NCI-H128 (cell line): ENCODE data around the gene COL1A1.

ENCODE experiments used
- DNase-seq: peaks from one replicate; lab custom pipeline; 2025; ENCODE audit not compliant: unreplicated experiment; lab: John Stamatoyannopoulos, UW

Gene COL1A1

DNA sequence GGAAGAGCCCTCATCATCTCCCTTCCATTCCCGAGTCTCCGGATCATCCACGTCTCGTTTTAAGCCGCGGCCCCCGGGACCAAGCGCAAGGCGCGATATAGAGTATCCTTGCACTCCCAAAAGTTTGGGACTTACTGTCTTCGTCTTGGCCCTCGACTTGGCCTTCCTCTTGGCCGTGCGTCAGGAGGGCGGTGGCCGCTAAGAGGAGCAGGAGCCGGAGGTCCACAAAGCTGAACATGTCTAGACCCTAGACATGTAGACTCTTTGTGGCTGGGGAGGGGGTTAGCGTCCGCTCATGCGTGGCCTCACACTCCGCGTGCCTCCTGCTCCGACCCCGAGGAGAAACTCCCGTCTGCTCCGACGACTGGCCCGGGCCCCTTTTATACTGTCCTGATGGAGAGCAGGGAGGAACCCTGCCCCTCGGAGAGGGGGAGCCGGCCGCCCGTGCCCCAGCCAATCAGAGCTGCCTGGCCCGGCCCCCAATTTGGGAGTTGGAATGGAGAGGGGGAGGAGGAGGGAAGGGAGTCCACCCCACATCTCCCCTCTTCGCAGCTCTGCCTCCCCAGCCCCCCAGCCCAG, at the start of gene COL1A1:
TSS of gene COL1A1 (minus strand) at position 356 of the 579 bp plus-strand sequence. CDS start at position 238, 118 bp downstream.
- DNase-seq: no peak

DNA sequence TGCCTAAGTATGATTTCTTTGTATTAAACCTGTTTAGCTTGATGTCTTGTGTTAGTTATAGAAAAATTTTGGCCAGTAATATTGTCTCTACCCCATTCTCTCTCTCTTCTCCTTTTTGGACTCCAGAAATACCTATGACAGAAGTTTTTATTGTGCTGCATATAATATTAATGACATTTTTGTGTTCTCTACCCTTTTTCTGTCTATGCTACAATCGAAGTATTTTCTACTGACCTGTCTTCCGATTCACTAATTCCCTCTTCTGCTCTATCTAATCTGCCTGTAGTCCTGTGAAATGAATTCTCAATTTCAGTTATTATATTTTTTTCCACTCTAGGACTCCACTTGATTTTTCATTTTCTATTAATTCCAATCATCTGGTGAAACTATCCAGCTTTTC, 46.8 kb upstream of the COL1A1 start:
- no peak for DNase-seq

DNA sequence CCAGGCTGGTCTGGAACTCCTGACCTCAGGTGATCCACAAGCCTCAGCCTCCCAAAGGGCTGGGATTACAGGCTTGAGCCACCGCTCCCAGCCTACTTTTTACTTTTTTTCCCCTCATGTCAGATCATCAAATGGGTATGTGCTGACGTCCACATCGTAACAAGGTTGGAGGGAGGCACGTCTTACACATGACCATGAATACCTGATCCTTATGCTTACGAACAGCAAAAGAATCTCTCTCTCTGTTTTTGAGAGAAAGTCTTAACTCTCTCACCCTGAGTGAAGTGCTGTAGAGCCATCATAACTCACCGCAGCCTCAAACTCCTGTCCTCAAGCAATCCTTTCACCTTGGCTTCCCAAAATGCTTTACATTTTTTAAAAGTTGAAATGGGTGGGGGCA, 43.3 kb upstream of the COL1A1 start:
- DNase-seq: no peak

DNA sequence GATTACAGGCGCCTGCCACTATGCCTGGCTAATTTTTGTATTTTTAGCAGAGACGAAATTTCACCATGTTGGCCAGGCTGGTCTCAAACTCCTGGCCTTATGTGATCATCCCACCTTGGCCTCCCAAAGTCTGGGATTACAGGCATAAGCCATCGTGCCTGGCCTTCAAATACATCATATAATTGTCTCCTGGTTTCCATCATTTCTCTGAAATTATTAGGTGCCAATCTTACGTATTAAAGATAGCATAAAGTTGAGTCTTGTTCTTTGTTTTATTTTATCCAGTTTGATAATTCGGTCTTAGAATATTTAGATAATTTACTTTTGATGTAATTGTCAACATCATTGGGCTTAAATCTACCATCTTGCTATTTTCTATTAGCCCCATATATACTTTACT, 40.0 kb upstream of the COL1A1 start:
- no peak for DNase-seq

DNA sequence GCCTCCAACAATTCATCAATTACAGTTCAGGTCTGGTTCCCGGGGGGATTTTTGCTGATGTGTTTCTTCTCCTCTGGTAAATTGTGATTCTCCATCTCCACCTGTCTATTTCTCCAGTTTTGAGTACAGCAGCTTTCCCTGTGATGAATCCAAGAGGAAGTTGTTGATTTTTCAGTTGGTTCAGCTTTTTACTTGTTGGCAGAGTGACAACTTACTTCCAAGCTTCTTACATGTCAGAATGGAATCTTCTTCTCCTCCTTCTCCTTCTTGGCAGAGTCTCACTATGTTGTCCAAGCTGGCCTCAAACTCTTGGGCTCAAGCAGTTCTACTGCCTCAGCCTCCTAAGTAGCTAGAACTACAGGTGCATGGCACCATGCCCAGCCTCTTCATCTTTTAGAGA, 39.4 kb upstream of the COL1A1 start:
- no peak for DNase-seq

DNA sequence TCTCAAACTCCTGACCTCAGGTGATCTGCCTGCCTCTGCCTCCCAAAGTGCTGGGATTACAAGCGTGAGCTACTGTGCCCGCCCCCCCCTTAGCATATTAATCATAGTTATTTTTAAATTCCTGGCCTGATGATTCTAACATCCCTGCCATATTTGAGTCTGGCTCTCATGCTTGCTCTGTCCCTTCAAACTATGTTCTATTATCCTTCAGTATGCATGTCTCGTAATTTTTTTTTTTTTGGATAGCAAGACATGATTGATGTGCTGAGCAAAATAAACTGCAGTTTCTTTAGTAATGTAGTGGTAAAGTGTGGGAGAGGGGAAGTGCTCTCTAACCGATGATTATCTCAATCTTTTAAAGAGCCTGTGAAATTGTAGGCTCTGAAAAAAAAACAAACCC, 38.5 kb upstream of the COL1A1 start:
- no peak for DNase-seq

DNA sequence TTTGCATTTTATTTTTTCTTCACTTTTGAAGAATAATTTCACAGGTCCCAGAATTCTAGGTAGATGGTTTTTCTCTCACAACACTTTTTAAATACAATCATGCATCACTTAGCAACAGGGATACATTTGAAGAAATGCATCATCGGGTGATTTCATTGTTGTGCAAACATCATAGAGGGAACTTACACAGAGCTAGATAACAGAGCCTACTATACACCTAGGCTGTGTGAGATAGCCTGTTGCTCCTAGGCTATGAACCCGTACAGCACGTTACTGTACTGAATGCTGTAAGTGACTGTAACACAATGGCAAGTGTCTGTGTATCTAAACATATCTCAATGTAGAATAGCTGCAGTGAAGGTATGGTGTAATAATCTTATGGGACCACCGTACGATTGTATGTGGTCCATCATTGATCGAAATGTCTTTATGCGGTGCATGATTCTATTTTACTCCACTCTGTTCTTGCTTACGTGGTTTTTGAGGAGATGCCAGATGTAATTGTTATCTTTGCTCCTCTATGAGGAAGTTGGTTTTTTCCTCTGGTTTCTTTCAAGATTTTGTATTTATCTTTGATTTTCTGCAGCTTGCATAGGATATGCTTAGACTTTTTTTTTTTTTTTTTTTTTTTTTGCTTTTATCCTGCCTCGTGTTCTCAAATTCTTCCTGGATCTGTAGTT, 37.3 kb upstream of the COL1A1 start:
- no peak for DNase-seq

DNA sequence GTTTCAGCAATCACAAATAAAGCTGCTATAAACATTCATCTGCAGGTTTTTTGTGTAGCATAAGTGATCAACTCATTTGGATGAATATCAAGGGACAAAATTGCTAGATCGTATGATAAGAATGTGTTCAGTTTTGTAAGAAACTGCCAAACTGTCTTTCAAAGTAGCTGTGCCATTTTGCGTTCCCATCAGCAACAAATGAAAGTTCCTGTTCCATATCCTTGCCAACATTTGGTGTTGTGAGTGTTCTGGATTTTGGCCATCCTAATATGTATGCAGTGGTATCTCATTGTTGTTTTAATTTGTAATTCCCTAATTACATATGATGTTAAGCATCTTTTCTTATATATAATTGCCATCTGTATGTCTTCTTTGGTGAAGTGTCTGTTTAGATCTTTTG, 36.5 kb upstream of the COL1A1 start:
- no peak for DNase-seq

DNA sequence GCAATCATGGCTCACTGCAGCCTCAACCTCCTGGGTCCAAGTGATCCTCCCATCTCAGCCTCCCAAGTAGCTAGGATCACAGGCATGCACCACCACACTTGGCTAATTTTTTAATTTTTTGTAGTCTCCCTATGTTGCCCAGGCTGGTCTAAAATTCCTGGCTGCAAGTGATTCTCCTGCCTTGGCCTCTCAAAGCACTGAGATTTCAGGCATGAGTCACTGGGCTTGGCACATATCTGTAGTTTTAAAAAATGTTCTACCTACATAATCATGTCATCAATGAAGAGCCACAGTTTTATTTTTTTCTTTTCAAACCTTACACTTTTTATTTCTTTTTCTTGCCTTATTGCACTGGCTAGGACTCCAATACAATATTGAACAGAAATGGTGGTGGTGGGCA, 33.1 kb upstream of the COL1A1 start:
- DNase-seq: no peak

DNA sequence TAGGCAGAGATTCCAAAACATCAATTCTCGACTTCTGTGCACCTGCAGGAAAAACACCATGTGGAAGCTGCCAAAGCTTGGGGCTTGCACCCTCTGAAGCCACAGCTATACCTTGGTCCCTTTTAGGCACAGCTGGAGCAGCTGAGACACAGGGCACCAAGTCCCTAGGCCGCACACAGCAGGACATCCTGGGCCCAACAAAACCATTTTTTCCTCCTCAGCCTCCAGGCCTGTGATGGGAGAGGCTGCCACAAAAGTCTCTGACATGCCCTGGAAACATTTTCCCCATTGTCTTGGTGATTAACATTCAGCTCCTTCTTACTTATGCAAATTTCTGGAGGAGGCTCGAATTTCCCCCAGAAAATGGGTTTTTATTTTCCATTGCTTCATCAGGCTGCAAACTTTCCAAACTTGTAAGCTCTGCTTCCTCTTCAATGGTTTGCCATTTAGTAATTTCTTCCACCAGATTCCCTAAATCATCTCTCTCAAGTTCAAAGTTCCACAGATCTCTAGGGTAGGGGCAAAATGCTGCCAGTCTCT, 24.3 kb upstream of the COL1A1 start:
- no peak for DNase-seq

DNA sequence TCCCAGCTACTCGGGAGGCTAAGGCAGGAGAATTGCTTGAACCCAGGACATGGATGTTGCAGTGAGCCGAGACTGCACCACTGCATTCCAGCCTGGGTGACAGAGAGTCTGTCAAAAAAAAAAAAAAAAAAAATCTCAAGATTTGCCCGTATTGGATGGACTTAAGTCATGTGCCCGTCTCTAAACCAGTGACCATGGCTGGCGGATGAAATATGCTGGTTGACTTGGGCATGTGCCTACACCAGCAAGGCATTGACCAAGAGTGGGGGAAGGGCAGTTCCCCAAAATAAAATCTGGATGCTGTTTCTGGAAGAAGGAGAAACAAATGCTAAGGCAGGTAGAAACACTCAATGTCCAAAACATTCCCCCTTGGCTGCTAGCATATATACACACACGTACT, 21.5 kb upstream of the COL1A1 start:
- no peak for DNase-seq

DNA sequence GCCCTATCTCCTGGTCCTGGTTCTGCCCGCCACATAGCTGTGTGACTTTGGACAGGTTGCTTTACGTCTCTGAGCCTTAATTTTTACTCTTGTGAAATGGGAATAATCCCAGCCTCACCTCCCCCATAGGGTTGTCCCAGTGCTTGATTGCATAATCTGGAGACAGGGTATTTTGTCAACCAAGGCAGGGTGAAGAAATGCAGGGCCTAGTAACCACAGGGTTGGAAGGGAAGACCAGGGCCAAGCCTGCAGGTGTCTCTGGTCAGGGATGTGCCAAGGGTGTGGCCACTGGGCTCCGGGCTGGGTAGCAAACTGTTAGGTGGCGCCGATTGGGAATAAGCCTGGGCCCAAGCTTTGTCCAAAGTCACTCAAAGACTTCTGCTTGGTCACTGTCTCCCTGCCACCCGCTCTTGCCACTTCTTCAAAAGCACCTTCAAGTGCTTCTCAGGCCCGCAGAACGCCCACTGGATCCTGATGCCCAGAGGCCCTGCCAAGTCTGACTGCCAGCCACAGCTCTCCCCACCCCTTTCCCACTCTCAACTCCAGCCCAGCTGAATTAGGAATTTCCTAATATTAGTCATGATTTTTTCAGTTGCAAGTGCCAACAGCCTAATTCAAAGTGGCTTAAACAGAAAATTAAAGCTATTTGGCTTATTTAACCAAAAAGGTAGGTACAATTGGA, 20.6 kb upstream of the COL1A1 start:
- no peak for DNase-seq

DNA sequence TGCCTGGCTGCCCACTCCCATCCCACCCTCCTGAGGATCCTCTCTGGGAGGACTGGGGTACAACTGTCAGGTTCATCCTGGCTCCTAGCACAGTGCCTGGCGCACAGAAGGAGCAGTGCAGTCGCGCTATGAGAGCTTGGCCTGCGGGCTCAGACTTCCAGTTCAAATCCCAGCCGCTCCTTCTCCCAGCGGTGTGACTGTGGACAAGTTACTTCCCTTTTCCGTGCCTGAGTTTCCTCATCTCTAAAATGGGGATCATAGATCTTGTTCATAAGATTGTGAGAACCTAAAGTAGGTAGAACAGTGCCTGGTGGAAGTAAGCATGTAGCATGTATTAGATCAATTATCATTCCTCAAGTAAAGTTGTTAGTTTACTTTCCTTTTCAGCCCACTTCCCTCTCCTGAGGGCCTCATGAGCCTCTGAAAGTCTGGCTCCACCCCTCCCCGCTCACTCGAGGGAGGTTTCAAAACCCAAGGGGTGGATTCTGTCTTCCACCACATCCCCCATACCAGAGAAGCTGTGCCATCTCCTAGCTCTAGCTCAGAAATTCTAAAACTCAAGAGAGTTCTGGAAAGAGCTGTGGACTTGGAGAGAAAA, 19.9 kb upstream of the COL1A1 start:
- DNase-seq: no peak

DNA sequence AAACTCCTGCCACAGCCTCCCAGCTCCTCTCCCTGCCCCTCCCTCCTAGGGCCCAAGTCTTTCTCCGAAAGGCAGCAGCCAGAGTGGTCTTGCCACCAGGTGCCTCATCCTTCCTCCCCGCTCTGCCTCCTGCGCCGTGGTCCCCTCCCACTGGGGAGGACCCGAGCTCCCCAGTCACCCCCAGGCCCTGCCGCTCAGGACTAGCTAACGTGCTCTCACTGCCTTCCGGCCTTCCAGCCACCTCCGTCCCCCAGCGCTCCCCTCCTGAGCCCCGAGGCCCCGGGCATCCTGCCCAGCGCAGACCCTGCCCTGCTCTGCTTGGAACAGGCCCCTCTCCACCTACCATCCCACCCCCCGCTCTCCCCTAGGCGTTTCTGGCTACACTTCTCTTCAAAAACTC, 19.4 kb upstream of the COL1A1 start:
- no peak for DNase-seq

DNA sequence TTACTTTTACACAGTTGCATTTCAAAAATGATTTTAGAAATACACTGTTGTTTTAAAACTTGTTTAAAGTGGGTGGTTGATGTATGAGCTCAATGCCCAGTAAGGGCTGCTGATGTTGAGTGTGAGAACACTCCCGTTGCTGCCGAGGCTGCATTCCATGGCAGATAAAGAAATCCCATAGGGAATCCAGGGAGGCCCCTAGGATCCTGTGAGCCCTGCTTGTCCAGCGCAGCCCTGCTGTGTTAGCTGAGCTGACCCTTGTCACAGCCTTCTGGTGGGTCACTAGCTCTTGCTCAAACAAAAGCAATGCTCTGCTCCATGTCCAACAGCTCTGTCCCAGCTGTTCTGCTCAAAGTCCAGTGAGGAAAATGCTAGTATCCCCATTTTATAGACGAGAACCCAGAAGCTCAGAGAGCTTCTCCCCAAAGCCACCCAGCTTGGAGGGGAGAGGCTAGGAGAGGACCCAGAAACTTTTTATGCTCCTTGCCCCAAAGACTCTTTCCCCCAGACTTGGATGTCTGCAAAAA, 18.6 kb upstream of the COL1A1 start:
- DNase-seq: no peak

DNA sequence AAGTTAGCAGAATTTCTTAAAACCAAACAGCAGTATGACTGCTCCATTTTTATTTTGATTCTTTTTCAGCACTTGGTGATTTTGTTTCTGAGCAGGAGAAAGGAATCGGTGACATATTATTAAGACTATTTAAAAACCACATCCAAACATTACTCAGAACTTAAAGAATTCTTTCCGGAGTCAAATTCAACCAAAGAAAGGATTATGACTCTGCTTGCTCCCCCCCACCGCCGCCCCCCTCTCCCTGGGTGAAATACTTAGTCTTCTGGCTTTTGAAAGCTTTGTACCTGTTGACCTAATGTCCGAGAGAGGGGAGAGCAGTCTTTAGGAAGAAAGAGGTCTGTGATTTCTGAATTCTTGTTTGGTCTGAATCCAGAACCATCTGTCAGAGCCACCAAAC, 17.9 kb upstream of the COL1A1 start:
- no peak for DNase-seq

DNA sequence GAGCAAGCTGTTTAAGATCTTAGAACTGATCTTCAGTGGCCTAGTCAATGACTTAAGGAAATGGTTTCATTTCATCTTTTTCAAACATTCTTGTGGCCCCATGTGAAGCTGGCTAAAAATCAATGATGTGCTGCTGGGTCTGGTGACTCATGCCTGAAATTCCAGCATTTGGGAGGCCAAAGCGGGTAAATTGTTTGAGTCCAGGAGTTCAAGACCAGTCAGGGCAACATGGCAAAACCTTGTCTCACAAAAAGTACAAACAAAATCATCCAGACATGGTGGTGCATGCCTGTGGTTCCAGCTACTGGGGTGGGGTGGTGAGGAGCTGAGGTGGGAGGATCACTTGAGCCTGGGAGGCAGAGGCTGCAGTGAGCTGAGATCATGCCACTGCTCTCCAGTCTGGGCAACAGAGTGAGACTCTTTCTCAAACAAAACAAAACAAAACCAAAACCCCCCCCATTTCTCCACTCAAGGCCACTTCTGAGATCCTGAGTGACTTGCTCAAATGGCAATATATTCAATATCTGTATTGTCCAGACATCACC, 17.4 kb upstream of the COL1A1 start:
- no peak for DNase-seq

DNA sequence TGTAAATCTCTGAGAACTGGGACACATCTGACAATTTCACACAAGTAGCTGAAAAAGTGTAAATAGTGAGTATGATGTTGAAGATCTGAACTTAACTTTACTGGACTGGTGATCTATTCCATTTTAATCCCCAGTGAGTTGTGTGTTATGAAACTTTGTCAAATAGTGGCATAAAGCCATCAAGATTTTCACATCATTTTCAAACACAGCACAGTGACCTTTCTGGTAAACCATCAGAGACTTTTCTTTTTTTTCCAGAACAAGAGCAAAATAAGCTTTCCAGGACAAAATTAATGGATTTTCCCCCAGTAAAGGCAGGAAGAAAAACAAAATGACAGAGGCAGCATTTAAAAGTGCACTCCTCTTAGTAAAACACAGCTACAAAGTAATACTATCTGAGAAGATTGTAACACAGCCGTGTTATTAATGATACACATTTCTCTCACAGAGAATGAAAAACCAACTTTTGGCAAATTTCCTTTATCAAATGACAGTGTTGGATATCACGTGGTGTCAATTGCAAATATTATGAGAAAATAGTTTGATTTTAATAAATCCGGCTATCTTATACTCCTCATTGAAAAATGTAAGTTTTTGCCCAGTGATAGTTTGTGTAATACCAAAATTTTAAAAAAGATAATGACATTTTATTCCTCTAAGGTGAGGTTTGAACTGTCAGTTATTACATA, 16.8 kb upstream of the COL1A1 start:
- no peak for DNase-seq

DNA sequence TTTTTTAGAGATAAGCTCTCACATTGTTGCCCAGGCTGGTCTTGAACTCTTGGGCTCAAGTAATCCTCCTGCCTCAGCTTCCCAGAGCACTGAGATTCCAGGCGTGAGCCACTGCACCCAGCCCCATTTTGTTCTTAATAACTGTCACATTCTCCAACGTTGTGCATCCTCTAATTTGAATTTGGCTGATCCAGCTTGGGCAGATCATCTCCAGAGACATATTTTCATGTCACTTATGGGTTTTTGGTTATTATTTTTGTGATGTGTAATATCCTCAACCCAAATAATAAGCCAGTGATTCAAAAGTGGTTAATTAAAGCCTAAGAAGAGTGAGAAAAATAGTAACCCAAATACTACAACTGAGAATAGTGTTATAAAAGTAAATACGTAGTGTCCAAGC, 16.2 kb upstream of the COL1A1 start:
- DNase-seq: no peak

DNA sequence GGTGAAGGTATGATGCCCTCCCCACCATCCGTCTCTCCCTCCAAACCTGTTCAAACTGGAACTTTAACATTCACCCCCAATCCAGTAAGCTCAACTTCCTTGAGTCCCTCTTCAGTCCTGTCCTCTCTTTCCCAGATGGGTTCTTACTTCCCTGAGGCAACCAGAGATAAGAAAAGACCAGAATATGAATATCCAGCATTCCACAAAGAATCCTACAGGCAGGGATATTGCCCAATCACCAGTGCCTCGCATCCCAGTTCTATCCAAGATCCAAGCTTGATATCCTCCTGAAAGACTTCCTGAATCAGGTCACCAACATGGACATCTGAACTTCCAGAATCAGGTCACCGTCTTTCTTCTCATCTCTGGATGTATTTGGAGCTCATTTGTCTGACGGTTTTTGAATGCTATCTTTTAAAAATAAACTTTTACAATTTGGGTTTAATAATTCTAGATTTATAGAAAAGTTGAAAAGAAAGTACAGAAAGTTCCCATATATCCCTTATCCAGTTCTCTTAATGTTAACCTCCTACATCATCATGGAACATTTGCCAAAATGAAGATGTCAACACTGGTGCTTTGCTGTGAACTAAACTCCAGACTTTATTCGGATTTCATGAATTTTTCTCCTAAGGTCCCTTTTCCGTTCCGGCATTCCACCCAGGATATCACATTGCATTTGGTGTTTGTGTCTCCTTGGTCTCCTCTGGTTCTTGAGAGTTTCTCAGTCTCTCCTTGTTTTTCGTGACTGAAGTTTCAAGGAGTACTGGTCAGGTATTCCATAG, 13.7 kb upstream of the COL1A1 start:
- DNase-seq: no peak
